Hematopoietic multipotent progenitor cell treated with erythropoietin and hydrocortisone succinate and interleukin-3 and kit ligand, for 8 days (in vitro differentiated cells): ENCODE results near the gene PBX4.
"Not testable (repeated sequence)": the region's sequence is repeated elsewhere in the genome, so short reads cannot be mapped to it uniquely, and the experiment has no call there.

Experiments
- DNase-seq: peaks from one replicate; pipeline ENCODE4 v3.0.0-alpha.2; 2015

Gene PBX4, protein sequence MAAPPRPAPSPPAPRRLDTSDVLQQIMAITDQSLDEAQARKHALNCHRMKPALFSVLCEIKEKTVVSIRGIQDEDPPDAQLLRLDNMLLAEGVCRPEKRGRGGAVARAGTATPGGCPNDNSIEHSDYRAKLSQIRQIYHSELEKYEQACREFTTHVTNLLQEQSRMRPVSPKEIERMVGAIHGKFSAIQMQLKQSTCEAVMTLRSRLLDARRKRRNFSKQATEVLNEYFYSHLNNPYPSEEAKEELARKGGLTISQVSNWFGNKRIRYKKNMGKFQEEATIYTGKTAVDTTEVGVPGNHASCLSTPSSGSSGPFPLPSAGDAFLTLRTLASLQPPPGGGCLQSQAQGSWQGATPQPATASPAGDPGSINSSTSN

DNA sequence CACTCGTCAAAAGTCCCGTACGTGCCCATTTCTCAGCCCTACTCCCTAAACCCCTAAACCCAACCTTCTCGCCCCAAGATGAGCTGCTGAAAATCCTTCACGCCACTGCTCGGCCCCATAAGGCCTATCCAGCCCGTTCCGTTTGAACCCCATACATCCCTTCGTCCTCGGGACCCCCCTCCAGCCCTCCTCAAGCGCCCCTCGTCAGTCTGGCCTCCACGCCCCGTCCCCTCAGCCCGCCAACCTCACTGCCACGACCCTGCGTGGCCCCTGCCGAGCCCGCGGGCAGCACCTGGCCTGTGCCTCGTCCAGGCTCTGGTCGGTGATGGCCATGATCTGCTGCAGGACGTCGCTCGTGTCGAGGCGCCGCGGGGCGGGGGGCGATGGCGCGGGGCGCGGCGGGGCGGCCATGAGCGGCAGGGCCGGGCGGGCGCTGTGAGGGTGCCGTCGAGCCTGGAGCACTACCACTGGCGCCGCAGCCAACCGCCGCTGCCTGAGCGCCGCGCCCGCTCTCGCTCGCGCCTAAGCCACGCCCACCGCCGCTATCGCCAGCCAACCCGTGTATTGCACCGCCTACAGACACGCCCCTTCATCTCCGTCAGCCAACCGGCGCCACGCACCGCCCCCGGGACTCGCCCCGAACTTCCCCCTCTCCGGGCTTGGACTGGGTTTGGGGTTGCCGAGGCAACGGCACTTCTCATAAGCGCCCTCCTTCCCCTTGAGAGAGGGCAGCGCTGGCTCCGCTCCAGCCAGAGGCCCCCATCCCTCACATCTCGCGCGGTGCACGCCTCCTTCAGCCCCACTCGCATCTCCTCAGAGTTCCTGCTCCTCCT is at the start of gene PBX4:
PBX4 (minus strand) TSS at position 469 of the 833 bp plus-strand sequence; CDS start at position 411, 58 bp downstream.
- DNase-seq, result peak; percentile 86

DNA sequence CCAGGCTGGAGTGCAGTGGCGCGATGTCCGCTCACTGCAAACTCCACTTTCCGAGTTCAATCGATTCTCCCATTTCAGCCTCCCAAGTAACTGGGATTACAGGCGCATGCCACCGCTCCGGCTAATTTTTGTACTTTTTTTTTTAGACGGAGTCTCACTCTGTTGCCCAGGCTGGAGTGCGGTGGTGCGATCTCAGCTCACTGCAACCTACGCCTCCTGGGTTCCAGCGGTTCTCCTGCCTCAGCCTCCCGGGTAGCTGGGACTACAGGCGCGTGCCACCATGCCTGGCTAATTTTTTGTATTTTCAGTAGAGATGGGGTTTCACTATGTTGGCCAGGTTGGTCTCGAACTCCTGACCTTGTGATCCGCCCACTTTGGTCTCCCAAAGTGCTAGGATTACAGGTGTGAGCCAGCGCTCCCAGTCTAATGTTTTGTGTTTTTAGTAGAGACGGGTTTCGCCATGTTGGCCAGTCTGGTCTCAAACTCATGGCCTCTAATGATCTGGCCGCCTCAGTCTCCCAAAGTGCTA is 47.0 kb upstream of the PBX4 start:
- DNase-seq, result not testable (repeated sequence)

DNA sequence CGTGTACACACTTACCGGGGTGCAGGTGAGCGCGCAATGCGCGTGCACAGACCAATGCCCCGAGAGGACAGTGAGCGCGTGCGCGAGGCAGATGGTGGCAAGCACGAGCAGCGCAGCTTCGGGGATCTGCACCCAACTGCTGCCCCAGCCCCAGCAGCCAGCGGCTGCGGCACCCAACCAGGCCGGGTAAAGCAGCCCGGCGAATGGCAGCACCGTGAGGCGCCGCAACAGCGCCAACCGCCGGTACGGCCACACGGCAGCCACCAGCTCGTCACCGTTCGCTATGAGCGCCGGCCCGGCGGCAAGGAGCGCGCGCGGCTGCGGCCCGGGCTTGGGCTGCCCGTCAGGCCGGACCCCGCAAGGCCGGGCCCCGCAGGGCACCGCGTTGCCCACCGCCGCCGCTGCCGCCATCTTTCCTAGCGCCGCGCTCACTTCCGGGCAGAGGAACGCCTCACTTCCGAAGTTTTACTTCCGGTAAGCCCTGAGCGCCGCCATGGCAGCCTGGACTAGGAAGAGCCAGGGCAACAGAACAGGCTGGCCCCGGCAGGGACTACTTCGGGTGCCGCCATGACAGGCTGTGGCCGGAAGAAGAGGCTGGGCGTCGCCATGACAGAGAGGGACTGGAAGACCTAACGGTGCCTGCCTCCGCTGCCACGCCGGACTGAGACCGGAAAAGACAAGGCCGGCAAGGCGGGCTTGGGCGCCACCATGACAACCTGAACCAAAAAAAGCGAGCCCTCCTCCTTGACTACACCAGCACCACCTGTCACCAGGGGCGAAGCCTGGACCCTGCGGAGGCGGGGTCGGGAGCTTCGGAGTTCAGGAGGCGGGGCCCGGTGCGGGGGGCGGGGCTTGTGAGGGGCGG is 45.0 kb upstream of the PBX4 start, which contains the start of gene ATP13A1:
ATP13A1 (minus strand) TSS at position 421 of the 865 bp plus-strand sequence; CDS start at position 411, 10 bp downstream.
- peak; percentile 98 for DNase-seq

DNA sequence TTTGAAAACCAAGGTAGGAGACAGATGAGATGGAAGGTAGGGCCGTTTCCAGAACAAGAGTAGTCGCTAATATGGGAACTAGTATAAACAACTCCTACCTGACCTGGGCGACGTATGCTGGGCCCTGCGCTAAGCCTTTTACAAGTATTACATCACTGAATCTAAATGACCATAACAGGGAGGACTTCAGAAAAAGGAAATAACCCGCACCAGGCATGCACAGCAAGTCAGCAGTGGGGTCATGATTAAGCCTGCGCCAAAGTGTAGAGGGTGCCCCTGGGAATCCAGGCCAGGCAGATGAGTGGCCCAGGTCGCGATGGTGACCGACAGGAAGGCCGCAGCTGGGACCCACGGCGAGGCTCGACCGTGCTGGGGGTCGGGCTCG is 44.4 kb upstream of the PBX4 start:
- DNase-seq, result no peak

DNA sequence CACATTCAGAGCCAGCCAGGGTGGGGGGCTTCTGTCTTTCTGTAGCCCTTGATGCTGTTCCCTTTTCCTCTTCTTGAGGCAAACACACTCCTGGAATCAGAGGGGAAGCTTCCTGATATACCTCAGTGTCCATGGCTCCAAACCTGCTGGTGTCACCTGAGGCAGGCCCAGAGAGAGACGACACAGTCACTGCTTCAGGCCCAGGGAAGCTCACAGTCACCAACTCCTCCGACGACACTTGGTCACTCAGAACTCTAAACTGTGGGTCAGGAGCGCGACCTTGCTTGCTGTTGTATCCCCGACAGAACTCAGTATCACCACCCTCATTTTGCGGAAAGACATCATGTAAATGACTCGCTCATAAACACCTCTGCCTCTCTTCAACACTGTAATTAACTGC is 43.9 kb upstream of the PBX4 start:
- DNase-seq, result no peak

DNA sequence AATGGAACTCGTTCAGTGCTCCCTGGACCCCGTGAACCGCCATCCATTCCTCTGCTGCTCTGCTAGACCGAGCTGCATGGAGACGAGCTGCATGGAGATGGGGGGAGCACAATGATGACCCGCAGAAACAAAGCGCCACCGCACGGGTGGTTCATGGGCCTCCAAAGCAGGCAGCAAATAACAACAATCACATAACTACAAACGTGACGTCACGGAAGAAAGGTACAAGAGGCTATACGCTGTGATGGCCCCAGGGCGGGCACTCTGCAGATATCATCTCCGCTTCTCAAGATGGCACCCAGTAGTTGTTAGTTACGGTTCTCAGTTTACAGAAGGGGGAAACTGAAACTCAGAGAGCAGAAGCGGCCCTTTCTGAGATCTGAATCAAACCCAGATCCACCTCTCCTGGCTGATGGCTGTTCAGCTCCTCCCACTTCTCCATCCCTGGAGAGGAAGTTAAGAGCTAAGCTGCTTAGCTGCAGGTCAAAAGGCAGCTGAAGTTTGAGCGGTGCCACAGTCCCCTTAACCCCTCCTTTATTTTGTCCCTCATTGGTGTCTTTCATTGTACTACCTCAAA is 43.3 kb upstream of the PBX4 start:
- DNase-seq, result peak; percentile 45

DNA sequence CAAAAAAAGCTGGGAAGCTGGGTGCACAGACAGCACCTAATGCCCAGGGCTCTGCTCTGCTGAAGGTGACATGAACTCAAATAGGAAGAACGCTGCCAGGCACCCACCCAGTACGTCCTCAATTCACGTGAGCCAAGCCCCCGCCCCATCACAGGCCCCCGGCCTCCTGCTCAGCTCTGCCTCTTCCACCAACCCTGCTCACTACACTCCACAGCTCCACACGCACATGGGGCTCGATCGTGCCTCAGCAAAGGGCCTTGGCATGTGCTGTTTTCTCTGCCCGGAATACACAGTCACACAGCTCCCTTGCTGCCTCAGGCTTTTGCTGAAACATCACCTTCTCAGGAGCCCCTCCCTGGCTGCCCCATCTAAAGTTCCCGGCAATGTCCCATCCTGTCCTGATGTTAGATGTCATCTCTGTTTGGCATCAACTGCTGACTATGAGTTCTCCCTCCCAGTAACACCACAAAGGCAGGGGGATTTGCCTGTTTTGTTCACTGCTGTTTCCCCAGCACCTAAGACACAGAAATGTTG is 42.7 kb upstream of the PBX4 start:
- no peak for DNase-seq

DNA sequence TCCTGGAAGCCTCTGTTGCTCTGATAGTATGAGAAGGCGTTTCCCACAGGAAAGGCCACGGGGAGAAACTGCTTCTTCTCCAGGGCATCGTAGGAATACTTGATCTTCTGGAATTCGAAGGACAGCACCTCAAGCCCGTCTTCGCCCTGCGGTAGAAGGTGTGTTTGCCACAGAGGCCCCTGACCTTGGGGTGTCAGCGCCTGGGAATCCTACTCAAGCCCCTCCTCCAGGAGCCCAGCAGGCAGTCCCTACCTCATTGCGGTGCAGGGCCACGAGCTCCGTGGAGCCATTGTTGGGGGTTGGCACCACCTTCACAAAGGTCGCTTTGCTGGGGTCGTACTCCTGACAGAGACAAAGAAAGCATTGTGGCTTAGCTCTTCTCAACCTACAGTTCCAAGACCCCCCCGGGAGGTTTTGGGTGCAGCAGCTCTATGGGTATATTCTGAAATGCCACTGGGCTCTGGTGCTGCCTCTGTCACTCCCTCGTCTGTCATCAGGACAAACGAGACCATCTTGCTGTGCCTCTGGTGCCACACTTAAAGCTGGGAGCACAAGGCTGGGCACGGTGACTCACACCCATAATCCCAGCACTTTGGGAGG is 41.3 kb upstream of the PBX4 start:
- no peak for DNase-seq

DNA sequence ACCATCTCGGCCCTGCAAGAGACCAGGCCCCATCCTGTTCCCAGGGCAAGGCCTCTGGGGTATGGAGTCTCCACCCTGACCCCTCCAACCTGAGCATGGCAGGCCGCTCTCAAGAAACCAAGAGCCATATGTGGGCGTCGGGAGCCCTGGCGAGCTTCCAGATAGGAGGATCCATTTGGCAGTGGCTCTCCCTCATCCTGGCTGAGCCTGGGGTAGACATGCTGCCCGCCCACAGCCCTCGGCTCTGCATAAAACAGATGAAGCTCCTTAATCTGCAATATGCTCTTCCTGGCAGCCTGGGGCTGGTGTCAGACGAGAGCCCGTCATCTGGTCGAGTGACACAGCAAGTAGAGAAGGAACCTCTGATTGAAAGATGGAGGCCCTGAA is 38.9 kb upstream of the PBX4 start:
- peak; percentile 29 for DNase-seq

DNA sequence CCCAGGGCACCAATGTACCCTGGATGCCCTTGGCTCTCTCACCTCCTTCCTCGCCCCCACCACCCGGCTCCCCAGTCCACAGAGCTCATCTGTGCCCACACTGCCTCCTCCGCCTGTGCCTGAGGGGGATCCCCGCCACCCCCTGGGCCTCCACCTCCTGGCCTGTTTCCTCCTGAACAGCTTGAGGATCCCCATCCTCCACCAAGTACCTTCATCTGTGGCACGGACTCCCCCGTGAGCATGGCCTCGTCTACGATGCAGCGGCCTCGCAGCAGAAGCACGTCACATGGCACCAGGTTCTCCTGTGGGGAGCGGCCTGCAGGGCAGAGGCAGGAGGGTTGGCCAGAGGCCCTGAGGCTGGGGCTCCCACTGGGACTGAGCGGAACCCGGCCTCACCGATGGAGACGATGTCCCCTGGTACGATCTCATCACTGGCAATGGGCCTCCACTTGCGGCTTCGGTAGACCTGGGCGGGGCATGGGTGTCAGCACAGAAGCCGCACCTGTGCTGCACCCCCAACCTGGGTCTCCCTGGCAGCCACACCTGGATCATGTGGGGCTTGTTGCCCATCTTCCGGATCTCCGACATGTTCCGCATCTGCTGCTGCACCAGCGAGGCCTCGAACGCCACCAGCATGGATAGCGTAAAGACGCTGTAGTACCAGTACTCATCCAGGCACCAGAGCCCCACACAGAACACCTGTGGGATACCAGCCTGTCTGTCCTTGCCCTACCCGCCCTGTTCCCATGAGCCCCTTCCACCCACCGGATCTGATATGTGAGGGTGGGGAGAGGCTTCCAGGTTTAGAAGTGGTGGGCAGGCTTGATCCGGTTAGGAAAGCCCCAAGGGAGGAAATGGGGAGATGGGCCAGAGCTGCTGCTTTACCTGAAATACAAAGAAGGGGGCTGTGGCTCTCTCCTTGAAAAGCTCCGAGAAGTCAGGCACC is 38.2 kb upstream of the PBX4 start:
- DNase-seq, result no peak

DNA sequence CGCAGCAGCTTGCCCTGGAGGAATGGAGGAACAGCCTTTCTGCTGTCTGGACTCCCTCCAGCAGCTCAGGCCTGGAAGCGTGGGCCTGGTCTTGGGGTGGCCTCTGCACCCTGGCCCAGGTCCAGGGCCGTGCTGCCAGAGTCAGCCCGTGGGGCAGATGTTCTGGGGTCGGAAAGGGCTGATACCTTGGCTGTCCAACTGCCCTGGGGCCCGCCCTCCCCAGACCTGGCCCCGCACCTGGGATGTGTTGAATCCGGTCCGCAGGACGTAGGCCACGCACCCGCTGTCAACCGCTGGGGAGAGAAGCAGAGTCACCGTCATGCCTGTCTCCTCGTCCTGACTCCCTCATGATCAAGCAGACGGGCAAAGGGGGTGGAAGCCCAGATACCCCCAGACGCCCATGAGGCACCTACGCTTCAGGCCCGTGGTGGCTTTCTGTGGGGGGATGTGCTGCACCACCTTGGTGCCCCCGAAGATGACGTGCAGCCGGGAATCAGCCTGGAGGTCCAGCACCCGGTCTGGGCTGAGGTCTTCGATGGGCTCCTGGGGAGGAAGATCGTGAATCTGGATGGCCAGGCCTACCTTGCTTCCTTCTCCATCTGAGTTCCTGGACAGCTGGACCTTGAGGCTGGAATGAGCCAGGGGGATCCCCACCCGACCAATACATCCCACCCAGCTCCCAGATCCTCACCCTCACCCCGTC is 37.3 kb upstream of the PBX4 start:
- DNase-seq, result no peak

DNA sequence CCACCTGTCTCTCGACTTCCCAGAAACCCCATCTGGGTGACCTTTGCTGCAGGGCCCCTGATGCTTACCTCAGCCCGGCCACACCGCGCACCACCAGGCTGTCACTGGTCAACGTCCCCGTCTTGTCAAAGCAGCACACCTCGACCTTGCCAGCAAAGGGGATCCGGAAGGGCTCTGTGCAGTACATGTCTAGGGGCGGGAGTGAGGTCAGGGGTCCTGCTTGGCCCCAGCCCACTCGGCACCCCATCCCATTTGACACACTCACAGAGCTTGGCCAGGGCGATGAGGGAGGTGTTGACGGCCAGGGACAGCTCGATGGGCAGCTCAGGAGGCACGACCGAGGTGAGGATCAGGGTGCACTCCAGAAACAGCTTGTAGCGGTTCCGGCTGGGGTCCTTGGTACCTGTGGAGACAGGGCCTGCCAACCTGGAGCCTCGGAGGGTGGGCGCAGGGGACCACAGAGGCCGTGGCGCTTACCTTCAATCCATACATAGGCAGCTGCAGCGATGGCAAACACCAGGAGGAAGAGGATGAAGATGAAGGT is 36.6 kb upstream of the PBX4 start:
- DNase-seq, result no peak

DNA sequence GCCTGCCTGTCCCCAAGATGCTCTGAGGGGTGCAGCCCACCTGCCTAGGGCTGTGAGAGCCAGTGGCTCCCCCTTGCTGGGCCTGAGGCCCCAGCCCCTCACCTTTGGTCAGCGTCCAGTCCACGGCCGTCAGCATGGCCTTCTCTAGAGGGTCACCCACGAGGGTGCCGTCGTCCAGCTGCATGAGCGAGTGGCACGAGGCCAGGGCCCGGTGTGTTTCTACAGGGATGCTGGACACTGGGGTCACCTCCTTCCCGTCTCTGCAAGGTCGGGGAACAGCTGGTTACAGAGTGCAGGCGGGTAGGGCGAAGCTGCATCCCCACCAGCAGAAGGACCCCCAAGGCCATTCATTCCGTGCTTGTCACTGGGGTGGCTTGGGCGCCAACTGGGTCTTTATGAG is 36.0 kb upstream of the PBX4 start:
- DNase-seq, result no peak

DNA sequence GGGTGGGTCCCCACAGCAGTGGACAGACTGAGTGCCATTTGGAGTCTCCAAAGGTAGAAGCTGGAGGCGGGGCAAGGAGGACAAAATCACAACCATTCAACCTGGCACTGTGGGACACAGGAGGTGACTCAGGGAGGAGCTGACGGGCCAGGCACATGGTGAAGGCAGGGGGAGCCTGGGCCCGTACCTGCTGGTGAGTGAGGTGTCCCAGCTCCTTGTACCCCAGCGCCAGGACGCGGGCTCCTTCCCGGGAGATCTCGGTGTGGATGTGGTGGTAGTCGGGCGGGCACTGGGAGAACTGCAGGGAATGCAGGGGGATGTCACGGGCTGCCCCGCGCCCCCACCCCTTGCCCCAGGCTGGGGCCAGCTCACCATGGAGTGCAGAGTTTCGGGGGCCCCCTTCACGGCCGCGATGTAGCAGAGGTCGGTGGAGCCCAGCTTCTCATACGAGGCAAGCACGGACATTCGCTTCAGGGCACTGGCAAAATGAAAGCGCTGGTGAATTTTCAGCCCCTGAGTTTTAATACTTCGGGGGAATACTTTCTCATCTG is 35.2 kb upstream of the PBX4 start:
- no peak for DNase-seq

DNA sequence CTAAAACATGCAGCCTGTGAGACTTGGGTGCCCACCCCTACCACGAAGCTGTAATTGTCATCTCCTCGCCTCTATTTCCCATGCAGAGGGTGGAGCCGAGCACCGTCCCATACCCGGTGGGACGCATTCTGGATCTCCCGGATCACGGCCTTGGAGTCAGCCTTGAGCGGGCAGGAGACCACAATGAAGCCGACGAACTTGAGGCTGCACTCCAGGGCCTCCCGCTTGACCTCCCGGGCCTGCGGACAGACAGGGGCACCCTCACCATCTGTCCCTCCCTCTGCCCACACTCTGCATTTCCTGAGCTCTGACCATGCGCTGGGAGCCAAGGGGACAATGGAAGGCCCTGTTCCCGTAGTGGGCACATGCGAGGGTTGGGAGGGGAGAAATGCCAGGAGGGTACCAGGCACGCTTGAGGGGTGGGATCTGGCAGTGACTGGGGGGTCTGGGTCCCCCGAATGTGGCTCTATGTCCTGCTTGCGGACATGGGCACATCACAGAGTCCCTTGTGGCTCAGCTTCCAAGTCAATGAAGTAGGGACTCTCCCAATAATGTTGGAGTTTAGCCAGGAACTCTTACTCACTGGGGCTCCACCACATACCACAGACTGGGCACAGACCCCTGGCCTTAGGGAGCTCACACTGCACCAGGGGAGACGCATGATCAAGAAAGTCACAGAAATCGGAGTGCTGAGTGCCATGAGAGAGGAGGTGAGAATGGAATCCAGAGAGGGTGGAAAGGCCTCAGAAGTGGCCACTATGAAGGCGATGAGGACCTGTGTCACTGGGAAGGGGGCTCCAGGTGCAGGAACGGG is 34.2 kb upstream of the PBX4 start:
- DNase-seq, result no peak

DNA sequence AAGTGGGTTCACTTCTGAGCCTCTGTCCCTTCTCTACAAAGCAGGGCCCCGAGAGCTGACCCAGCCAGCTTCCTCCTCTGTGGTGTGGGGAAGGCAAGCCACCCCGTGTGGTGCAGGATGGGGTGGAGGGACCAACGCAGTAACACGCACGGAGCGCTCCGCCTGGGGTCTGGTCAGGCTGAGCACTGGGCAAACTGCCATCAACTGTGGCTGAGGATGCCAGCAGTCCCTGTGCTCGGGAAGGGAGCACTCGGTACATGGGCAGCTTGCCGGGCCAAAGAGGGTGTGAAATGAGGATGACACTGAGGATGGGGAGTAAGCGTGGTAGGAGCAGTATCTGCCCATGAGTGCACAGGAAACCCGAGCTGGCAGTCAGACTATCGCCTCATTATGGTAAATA is 32.6 kb upstream of the PBX4 start:
- no peak for DNase-seq

DNA sequence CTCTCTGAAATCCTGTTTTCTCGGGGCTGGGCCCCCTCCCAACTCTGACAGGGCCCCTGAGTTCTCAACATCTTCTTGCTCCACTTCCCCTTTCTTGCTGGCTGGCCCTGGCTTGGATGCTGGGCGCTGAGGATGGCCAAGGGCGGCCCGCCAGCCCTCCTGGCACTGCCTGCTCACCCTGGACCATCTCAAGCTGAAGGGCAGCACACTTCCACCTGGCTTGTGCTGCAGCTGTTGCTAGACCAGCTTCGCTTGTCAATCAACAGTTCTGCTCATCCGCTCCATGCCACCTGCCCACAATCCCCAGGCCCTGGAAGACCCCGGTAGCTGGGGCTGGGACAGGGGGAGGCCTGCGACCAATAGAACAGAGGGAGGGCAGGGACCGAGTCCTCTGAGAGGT is 31.8 kb upstream of the PBX4 start:
- no peak for DNase-seq

DNA sequence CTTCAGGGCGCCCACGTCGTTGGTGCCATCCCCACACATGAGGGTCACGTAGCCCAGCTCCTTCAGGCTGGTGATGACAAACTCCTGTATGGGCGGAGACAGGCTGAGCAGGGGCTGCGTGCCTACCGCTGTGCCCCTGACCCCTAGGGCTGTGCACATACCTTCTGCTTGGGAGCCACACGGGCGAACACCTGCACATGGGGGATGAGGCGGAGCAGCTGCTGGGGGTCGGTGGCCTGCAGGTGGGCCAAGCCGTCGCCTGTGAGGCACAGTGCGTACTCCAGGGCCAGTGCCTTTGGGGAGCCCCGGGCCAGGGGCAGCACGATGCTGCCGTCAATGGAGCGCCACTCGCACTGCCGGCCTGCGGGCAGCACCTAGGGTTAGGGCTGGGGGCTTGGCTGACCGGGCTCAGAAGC is 31.1 kb upstream of the PBX4 start:
- no peak for DNase-seq
